Kidney capillary endothelial cell (primary cell): ENCODE data around the gene RWDD2A.
A peak's percentile ranks its signal among the peaks of the same experiment; 100 is the strongest.

Experiments
- DNase-seq: peaks from one replicate; pipeline ENCODE4 v3.0.0-alpha.2; 2018; ENCODE audit warnings: low spot score

The RWDD2A gene

GRCh38 chr6:83199173-83199862 lies 6.2 kb downstream of the RWDD2A start:
- DNase-seq: peak; percentile 28

- DNase-seq: peak; percentile 30
These were observed 6.7 kb downstream of the RWDD2A start for GRCh38 chr6:83199863-83200225.

- no peak for DNase-seq
These were observed 8.9 kb downstream of the RWDD2A start for GRCh38 chr6:83202031-83202430.

GRCh38 chr6:83215131-83216047 lies 22.2 kb downstream of the RWDD2A start:
- peak; percentile 69 for DNase-seq

DNA sequence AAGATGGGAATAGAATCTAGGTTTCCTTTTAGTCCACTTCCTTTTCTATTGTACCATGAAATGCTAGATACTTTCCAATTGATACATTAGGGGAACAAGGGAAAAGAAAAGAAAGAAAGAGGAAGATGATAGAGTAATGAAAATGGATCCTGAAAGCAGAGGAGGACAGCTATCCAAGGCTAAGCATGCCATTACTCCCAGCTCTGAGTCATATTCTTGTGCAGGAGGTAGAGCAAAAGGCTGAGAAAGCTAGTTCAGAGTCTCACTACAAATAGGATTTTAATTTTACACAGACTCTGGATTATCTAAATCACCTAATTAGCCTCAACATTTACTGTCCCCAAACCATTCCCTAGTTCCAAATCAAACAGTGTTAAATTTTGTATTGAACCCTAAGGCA lies 23.6 kb downstream of the RWDD2A start:
- no peak for DNase-seq

- DNase-seq: no peak
These were observed 25.5 kb downstream of the RWDD2A start for GRCh38 chr6:83218646-83219045.

DNA sequence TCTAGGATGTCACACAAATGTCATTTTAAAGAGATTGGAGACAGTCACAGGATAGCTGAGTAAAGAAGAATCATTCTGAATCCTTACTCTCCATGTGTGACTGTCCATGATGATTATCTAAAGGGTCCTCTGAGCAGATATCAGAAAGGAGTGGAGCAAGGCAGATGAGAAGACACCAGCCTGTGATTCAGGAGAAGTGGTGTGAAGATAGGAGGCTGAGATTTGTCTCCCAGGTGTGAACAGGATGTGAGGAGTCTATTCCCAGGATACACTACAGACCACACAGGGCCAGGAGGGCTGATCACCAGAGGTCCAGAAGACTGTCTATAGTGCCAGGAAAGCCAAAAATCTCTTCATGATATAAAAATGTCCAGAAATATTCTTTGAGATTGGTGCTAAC lies 27.0 kb downstream of the RWDD2A start:
- no peak for DNase-seq

- no peak for DNase-seq
These were observed 28.1 kb downstream of the RWDD2A start for GRCh38 chr6:83221276-83221675.

DNA sequence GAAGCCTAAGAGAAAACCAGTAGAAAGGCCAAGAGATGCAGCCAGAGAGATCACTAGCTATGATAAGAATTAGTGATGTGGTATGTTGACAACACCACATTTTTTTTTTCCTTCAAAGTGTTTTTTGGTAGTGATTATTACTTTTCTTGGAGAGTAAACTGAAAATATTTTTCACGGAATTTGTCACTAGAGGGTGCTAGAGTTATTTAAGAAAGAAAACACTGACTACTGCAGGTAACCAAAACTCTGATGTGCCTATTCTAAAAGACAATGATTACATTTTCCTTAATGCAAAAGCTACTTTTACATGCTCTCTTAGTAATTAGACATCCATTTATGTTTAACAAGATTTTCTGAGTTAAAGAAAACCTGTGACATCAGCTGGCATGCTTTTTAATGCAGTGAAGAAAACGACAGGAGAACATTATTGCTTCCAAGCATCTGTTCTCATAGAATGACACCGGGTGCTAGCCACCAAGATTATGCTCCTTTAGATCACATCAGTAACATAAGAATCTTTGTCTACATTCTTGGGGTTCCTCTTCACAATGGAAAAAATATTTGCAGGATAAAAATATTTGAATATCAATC lies 28.8 kb downstream of the RWDD2A start:
- peak; percentile 43 for DNase-seq

DNA sequence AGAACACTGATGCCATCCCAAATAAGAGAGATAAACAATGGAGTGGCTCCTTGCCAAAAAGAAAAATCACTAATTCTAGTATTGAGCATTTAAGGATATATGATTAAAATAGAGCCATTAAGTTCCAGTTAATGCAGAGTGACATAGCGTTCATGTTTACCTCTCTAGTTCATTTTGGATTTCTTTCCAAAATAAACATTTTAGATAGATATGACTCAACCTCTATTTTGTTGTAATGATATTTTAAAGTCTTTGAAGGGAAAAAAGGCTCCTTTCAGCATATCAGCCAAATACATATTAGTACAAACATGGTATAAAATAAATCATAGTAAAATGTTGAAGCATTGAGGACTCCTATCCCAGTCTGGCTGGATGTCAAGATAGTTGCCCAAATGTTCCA lies 33.4 kb downstream of the RWDD2A start:
- no peak for DNase-seq

GRCh38 chr6:83231146-83231545 lies 38.0 kb downstream of the RWDD2A start:
- DNase-seq: no peak

DNA sequence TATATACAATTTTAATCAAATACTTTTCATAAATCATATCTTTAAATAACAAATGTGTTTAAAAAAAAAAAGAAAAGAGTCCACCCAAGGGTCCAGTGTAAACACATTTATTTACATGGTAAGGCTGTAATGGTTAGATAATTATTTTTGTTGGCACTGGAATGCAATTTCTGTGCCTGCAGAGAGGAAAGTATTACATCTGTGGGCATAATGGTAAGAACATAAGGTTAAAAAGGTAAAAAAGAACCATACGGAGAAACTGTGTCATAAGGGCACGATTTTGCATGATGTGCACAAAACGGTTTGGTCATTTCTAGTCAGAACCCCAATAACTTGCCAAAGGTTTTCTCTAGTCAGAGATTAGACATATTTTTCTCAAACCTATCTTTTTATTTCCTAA lies 54.3 kb downstream of the RWDD2A start:
- no peak for DNase-seq
